ENCODE measurements around the gene COQ4.

GRCh38 chr9:128285033-128285784, 37.4 kb upstream of the COQ4 start:
- no peak for TF ChIP-seq EP300 (IDR thresholded peaks at IDR 0.05)
- no peak for TF ChIP-seq POLR2AphosphoS5 (IDR thresholded peaks at IDR 0.05)
- no peak for TF ChIP-seq CTCF (IDR thresholded peaks at IDR 0.05)
- TF ChIP-seq POLR2A (IDR thresholded peaks at IDR 0.05): no peak
